Body of pancreas (tissue), 4 donors: ENCODE data around the gene VGLL4. TPM values are rescaled to one million over a fixed set of nuclear protein-coding genes. Genes with fewer than 3 reads are reported as not detected.

ENCODE experiments used
- ATAC-seq: fragments of 150-250 bp; one replicate; pipeline ENCODE4 v1.9.1; 2016
- DNase-seq, 4 donors: peaks; one replicate each; pipeline ENCODE4 v3.0.0-alpha.2; 2019
- H3K27ac ChIP-seq, 4 donors: fragments of 200-600 bp; sonication (generic); 1 replicate in 3 of 4; 2 replicates in 1 of 4; pipeline versions ENCODE4 v1.5.1 to v1.6.1; 2016 to 2019; ENCODE audit warnings: mild to moderate bottlenecking in 1 of 4, mixed read lengths in 1 of 4, moderate library complexity in 1 of 4
- H3K27me3 ChIP-seq, 2 donors: fragments of 200-600 bp; sonication (generic); one replicate each; pipeline ENCODE4 v1.6.0; 2016; ENCODE audit warnings: mild to moderate bottlenecking in 1 of 2
- H3K36me3 ChIP-seq, 2 donors: fragments of 200-600 bp; sonication (generic); replicated peaks in 1 of 2; 2 replicates each; pipeline ENCODE4 v1.5.1; 2016; ENCODE audit warnings: low read depth in 2 of 2; ENCODE audit not compliant: insufficient read depth in 1 of 2
- H3K4me1 ChIP-seq: fragments of 200-600 bp; sonication (generic); one replicate; pipeline ENCODE4 v1.6.0; 2016
- H3K4me3 ChIP-seq, 2 donors: fragments of 200-600 bp; sonication (generic); 1 replicate in 1 of 2; 2 replicates in 1 of 2; pipeline ENCODE4 v1.5.1; 2016 to 2019
- H3K9me3 ChIP-seq, 3 donors: fragments of 200-600 bp; sonication (generic); 1 replicate in 2 of 3; 2 replicates in 1 of 3; pipeline ENCODE4 v1.5.1; 2016
- POLR2A ChIP-seq, 3 donors: fragments of 450-650 bp; IDR thresholded peaks; one replicate each; pipeline ENCODE4 v1.6.1; 2016; ENCODE audit warnings: antibody characterized with exemption in 3 of 3, mild to moderate bottlenecking in 2 of 3
- WGBS, 2 donors: methylation state at CpG; one replicate each; pipeline ENCODE4 v1.1.5; 2017; 5-methylcytosine and 5-hydroxymethylcytosine counted together
- intact Hi-C: fragments of 100-400 bp; cut with DNase I; formaldehyde crosslinking; loops from one replicate; pipeline ENCODE4 v1.15.1; 2023
- total RNA-seq, 2 donors: library from RNA; depleted of rRNA; stranded (reverse); fragments of >200 nt; gene quantifications; one replicate each; pipeline ENCODE4 v1.1.0, GENCODE V29; 2016
- TF ChIP-seq, protein P1 (sequence below), 7 experiments: fragments of 450-650 bp in 4 of 7; fragments of 200-600 bp in 3 of 7; sonication (generic) in 3 of 7; IDR thresholded peaks; one replicate each; pipeline ENCODE4 v1.5.1; 2016 to 2019; ENCODE audit warnings: antibody characterized with exemption in 7 of 7

The VGLL4 gene
- total RNA-seq, 2 donors from 2014 or later = 66.4 to 91.0 TPM

DNA sequence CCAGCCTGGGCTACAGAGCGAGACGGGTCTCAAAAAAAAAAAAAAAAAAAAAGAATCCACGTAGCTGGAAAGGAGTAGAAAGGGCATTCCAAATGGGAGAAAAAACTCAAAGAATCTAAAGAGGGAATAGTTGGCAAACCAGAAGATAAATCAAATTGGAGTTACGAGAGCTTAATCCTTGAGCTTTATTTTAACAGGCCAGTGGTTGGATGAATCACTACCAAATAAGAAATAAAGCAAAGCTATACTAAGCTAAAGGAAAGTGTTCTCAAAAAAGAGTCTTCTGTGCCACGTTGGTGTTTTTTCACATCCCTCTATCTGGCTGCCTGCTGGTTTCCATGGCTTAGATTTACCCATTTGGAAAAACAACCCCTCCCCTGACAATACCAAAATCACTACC, 14.0 kb downstream of the VGLL4 start:
- ATAC-seq (no peak), DNase-seq (no peak)
- intact Hi-C loops = no loop called here
- TF ChIP-seq, protein P1, sequence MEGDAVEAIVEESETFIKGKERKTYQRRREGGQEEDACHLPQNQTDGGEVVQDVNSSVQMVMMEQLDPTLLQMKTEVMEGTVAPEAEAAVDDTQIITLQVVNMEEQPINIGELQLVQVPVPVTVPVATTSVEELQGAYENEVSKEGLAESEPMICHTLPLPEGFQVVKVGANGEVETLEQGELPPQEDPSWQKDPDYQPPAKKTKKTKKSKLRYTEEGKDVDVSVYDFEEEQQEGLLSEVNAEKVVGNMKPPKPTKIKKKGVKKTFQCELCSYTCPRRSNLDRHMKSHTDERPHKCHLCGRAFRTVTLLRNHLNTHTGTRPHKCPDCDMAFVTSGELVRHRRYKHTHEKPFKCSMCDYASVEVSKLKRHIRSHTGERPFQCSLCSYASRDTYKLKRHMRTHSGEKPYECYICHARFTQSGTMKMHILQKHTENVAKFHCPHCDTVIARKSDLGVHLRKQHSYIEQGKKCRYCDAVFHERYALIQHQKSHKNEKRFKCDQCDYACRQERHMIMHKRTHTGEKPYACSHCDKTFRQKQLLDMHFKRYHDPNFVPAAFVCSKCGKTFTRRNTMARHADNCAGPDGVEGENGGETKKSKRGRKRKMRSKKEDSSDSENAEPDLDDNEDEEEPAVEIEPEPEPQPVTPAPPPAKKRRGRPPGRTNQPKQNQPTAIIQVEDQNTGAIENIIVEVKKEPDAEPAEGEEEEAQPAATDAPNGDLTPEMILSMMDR (IDR thresholded peaks at IDR 0.05) = no peak
- no peak for TF ChIP-seq POLR2A (IDR thresholded peaks at IDR 0.05)
- no peaks in the 10 kb centered on the region for H3K27me3 ChIP-seq
- no peak overlapping the region for H3K27ac ChIP-seq
- 63 to 64% methylated on average over 4 to 5 of the region's 5 CpGs for WGBS, 2 donors
- no peak overlapping the region for H3K4me3 ChIP-seq
- H3K4me1 ChIP-seq = peaks cover 39% of the 10 kb centered on the region
- H3K36me3 ChIP-seq = no peaks in the 10 kb centered on the region
- H3K9me3 ChIP-seq = no peaks in the 10 kb centered on the region

DNA sequence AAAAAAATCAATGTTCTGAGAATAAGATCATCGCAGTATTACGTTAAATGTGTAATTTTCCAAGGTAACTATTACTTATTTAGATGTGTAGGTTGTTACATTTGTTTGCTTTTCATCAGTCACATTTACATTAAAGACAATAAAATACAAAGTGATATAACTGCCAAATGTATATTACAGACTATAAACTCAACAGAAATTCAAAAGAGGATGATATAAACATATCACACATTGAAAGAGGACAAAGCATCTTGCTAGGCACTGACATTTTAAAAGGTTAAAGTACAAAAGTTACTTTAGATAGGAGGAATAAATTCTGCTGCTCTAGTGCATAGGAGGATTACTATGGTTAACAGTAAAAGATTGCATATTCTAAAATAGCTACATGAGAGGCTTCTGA, 16.1 kb downstream of the VGLL4 start:
- Histone ChIP-seq H3K9me3 (no peaks in the 10 kb centered on the region), H3K4me3 (no peak overlapping the region), H3K27me3 (no peaks in the 10 kb centered on the region), H3K4me1 (peaks cover 33% of the 10 kb centered on the region), H3K36me3 (no peaks in the 10 kb centered on the region), H3K27ac (no peak overlapping the region)
- intact Hi-C loops = no loop called here
- ATAC-seq (no peak), DNase-seq (no peak)
- TF ChIP-seq, protein P1 (IDR thresholded peaks at IDR 0.05) = no peak
- TF ChIP-seq POLR2A (IDR thresholded peaks at IDR 0.05) = no peak
- 82 to 96% methylated on average over 2 of the region's 2 CpGs for WGBS, 2 donors

DNA sequence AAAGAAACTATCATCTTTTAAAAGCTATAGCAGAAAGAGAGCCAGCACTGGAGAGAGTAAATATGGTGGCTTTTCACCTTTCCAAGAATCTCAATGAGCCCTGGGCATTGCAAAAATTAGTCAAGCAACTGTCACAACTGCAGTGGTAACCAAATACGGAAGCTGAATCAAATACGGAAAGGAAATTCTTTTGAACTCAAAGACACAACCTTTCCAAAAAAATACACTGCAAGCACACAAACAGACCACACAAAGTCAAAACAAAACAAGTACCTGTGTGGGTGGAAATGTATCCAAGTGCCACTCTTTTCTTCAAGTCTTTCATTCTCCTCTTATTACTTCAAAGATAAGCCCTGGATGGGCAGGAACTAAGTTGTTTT, 17.6 kb downstream of the VGLL4 start:
- TF ChIP-seq POLR2A (IDR thresholded peaks at IDR 0.05) = no peak
- TF ChIP-seq, protein P1 (IDR thresholded peaks at IDR 0.05) = no peak
- Histone ChIP-seq H3K9me3 (no peaks in the 10 kb centered on the region), H3K4me3 (no peak overlapping the region), H3K36me3 (no peaks in the 10 kb centered on the region), H3K27ac (no peak overlapping the region), H3K27me3 (no peaks in the 10 kb centered on the region), H3K4me1 (peaks cover 33% of the 10 kb centered on the region)
- ATAC-seq (no peak), DNase-seq (no peak)
- intact Hi-C loops = no loop called here
- 35 to 49% methylated on average over 2 of the region's 2 CpGs for WGBS, 2 donors

DNA sequence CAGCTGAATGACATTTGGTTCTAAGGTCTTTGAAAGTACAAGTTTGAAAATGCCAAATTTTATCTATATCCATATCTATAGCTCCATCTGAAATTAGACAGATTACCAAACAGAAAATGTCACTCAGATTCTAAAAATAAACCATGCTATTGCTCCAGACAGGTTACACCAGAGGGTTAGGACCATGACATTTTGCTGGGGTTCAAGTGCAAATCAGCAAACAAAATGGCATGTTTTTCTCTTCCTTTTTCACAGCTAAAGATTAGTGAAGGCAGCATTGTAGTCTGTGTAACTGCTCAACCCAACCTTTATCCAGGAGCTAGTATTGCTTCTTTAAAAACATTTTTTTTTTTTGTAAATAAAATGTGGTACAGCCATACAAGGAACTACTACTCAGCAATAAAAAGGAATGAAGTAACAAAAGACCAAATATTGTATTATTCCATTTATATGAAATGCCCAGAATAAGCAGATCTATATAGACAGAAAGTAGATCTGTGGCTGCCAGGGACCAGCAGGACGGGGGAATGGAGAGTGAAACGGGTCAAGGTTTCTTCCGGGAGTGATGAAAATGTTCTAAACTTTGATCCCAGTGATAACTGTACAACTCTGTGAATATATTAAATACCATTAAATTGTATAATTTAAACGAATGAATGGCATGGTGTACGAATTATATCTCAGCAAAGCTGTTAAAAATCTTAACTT, 18.2 kb downstream of the VGLL4 start:
- Histone ChIP-seq H3K27me3 (no peaks in the 10 kb centered on the region), H3K4me1 (peaks cover 35% of the 10 kb centered on the region), H3K4me3 (no peak overlapping the region), H3K9me3 (no peaks in the 10 kb centered on the region), H3K36me3 (no peaks in the 10 kb centered on the region), H3K27ac (no peak overlapping the region)
- intact Hi-C loops = no loop called here
- ATAC-seq = no peak
- WGBS, 2 donors = 49 to 67% methylated on average over 5 of the region's 5 CpGs
- no peak for DNase-seq
- no peak for TF ChIP-seq POLR2A (IDR thresholded peaks at IDR 0.05)
- TF ChIP-seq, protein P1 (IDR thresholded peaks at IDR 0.05) = no peak
